ENCODE results near the gene OR4Q3. TPM values are rescaled to one million over a fixed set of nuclear protein-coding genes. Genes with fewer than 3 reads are reported as not detected.
A peak's percentile ranks its signal among the peaks of the same experiment; 100 is the strongest.
"Not testable (repeated sequence)": the region's sequence is repeated elsewhere in the genome, so short reads cannot be mapped to it uniquely, and the experiment has no call there.

OR4Q3 gene
- total RNA-seq, 1 experiment from 2014 or later, result not detected

DNA sequence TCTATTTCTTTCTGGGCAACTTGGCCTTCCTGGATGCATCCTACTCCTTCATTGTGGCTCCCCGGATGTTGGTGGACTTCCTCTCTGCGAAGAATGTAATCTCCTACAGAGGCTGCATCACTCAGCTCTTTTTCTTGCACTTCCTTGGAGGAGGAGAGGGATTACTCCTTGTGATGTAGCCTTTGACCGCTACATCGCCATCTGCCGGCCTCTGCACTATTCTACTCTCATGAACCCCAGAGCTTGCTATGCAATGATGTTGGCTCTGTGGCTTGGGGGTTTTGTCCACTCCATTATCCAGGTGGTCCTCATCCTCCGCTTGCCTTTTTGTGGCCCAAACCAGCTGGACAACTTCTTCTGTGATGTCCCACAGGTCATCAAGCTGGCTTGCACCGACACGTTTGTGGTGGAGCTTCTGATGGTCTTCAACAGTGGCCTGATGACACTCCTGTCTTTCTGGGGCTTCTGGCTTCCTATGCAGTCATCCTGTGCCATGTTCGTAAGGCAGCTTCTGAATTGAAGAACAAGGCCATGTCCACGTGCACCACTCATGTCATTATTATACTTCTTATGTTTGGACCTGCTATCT lies 53.2 kb downstream of the OR4Q3 start:
- H3K4me3 ChIP-seq (ENCODE audit: low read depth in 2 of 2, low read length in 2 of 2); H3K27ac ChIP-seq (ENCODE audit: low read length); DNase-seq (ENCODE audit: low read depth, low spot score); H3K27me3 ChIP-seq (ENCODE audit: control insufficient read depth, insufficient read depth, low read length); H3K9me3 ChIP-seq (ENCODE audit: control insufficient read depth, insufficient read depth, low read depth, low read length); ATAC-seq; H3K4me1 ChIP-seq (ENCODE audit: control insufficient read depth, insufficient read depth, low read length); H3K36me3 ChIP-seq (ENCODE audit: control insufficient read depth, insufficient read depth, low read length); CTCF ChIA-PET; in situ Hi-C loops (cut with HindIII; ENCODE audit: low pct_unique_long_range_greater_than_20kb, low sequenced_read_pairs); BruUV-seq (replicated peaks); intact Hi-C loops (cut with micrococcal nuclease; ENCODE audit: unreplicated experiment); POLR2A ChIA-PET: not testable (repeated sequence)
- TF ChIP-seq CTCF (IDR thresholded peaks at IDR 0.05), result peak; percentile 47

Other genes with a start within 250 kb of the OR4Q3 start
- not detected for gene OR11H2, start 29.7 kb upstream of the OR4Q3 start, total RNA-seq (2021; ENCODE audit: unreplicated experiment)
- not detected for gene OR4M1, start 29.9 kb downstream of the OR4Q3 start, total RNA-seq (2021; ENCODE audit: unreplicated experiment)
- gene OR4N2, start 60.2 kb downstream of the OR4Q3 start, total RNA-seq (2021; ENCODE audit: unreplicated experiment), result not detected
- gene OR4K2, start 131.6 kb downstream of the OR4Q3 start, total RNA-seq (2021; ENCODE audit: unreplicated experiment), result not detected
- not detected for gene OR4K5, start 177.0 kb downstream of the OR4Q3 start, total RNA-seq (2021; ENCODE audit: unreplicated experiment)
- gene OR4K1, start 187.3 kb downstream of the OR4Q3 start, total RNA-seq (2021; ENCODE audit: unreplicated experiment), result not detected
- not detected for gene OR4K15, start 232.0 kb downstream of the OR4Q3 start, total RNA-seq (2021; ENCODE audit: unreplicated experiment)